ENCODE measurements around the gene CMTM5.
"Not testable (repeated sequence)": the region's sequence is repeated elsewhere in the genome, so short reads cannot be mapped to it uniquely, and the experiment has no call there.

Gene CMTM5

DNA sequence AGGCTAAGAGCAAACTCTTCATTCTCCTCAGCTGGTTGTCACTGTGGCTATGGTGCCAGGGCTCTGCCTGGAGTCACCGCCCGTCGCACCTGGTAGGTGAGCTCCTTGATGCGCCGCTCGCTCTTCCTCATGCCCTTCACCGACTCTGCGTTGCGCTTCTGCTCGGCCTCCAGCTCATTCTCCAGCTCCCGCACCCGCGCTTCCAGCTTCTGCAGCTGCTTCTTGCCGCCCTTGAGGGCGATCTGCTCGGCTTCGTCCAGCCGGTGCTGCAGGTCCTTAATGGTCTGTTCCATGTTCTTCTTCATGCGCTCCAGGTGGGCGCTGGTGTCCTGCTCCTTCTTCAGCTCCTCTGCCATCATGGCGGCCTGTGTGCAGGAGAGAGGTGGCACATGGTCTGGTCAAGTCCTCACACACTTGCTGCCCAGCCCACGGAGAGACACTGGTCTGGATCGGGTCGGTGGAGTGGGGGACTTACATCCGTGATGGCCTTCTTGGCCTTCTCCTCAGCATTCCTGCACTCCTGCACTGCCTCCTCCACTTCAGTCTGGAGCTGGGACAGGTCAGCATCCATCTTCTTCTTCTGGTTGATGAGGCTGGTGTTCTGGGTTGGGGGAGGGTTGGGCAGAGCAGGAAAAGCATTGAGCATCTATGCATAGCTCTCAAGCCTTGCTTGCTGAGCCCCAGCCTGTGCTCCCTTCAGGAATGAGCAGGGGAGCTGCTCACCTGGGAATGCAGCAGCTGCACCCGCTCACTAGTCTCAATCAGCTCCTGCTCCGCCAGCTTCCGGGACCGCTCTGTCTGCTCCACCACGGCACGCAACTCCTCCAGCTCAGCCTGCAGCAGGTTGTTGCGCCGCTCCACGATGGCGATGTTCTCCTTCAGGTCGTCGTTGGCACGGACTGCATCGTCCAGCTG is 38.3 kb downstream of the CMTM5 start:
- no peak for DNase-seq (ENCODE audit: low read depth in 2 of 2)

DNA sequence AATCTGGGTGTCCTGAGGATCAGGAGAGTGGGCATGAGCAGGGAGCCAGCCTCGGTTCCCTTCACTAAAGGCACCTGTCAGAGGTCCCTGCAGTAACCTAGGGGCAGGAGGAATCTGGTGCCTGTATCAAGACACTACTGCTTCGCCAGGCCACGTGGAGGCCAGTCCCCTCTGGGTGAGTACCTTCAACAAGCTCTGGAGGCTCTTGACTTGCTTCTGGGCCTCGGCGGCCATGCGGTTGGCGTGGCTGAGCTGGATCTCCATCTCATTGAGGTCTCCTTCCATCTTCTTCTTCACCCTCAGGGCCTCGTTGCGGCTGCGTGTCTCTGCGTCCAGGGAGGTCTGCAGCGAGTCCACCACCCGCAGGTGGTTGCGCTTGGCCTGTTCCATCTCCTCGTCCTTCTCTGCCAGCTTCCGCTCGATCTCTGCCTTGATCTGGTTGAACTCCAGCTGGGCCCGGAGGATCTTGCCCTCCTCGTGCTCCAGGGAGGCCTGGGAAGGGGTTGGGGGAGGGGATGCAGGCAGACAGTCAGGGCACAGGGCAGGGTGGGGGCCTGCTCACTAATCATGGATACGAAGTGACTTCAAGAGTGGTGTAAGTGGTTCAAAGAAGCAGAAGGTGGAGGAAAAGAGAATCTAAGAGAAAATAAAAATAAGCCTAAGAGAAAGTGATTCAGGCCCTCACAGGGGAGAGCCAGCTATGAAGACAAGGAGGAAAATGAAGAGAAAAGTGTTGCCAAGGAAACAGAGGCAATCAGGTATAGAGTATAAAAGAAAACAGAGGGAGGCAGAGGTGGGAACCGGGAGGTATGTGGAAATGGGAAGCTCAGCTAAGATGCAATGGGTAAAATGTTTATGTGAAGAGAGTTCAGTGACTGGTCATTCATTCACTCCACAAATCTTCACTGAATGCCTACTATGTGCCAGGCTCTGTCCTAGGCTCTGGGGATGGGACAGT is 39.3 kb downstream of the CMTM5 start:
- DNase-seq (ENCODE audit: low read depth in 2 of 2): no peak

DNA sequence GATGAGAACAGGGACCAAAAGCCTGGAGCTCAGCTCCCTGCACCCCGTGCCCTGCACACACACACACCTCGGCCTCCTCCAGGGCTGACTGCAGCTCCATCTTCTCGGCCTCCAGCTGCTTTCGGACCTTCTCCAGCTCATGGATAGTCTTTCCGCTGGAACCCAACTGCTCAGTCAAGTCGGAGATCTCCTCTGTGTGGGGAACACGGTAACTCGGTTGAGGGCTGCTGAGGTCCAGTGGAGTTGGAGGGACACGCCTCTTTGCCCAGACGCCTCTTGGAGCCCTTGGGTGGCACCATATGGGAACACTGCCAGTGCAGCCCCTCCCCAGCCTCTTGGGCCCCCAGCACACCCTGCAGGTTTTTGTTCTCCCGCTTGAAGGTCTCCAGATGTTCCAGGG is 40.0 kb downstream of the CMTM5 start:
- no peak for DNase-seq (ENCODE audit: low read depth in 2 of 2)

DNA sequence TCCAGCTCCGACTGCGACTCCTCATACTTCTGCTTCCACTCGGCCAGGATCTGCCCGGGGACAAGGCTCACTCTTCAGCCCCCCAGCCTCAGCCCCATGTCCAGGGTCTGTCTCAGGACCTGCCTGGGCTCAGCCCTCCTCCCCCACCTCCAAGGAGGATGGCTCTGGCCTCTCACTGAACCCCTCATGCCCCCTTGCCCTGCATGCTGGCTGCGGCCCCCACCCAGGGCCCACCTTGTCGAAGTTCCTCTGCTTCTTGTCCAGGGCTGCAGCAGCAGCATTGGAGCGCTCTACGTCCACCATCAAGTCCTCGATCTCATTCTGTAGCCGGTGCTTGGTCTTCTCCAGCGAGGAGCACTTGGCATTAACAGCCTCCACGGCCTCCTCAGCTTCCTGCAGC is 40.4 kb downstream of the CMTM5 start:
- not testable (repeated sequence) for DNase-seq (ENCODE audit: low read depth in 2 of 2)

DNA sequence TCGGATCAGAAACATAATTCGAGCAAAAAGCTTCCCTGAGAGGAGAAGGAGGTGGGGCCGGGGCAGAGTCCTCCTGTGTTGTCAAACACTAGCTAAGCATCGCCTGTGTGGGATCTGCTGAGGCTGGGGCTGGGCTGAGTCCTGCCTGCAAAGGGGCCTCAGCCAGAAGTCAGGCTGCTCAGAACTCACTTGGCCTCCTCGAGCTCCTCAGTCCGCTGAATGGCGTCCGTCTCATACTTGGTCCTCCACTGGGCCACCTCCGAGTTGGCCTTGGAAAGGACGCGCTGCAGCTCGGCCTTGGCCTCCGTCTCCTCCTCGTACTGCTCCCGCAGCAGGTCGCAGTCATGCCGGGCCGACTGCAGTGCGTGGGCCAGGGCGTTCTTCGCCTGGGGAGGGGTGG is 41.2 kb downstream of the CMTM5 start:
- DNase-seq (ENCODE audit: low read depth in 2 of 2): no peak

DNA sequence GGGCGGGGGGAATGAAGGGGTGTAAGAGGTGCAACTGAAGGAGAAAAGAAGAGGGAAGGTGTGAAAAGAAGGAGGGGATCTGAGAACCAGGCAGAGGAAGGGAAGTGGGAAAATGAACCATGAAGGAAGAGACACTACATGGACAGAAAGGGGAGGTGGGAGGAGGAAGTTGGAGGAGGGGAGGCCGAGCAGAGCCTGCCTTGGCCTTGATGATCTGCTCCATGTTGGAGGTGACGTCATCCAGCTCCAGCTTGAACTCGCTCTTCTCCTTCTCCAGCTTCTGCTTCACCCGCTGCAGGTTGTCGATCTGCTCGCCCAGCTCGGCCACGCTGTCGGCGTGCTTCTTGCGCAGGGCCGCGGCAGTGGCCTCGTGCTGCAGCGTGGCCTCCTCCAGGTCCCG is 42.8 kb downstream of the CMTM5 start:
- DNase-seq (ENCODE audit: low read depth in 2 of 2): not testable (repeated sequence)

DNA sequence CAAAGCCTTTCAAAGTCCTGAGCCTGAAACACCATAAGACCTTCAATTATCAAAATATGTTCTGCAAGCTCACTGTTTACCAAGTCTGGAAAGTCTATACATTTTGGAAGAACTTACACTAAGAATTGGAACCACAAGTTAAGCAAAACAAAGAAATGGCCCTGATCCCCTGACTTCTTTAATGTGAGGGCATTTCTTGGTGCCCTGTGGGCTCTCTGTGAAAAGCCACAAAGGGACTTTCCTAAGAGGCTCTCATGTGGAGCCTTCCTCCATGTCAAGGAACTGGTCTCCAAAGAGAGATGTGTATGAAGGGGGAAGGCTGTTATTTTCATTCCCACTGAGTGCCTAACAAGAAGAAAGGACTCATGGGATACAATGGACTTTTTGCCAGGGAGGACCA is 44.7 kb downstream of the CMTM5 start:
- DNase-seq (ENCODE audit: low read depth in 2 of 2): no peak

DNA sequence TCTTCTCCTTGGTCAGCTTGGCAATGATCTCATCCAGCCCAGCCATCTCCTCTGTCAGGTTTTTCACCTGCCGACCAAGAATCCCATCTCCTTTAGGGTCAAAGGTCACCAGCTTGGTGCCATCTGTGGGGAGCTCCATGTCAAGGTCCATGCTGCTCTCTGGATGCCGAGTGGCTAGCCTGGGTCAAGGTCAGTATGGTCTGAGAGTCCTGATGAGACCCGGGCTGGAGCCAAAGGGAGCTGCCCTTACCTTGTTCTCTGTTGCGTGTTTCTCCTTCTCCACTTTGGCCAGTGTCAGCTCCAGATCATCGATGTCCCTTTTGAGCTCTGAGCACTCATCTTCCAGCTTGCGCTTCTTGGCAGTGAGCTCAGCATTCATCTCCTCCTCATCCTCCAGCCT is 46.8 kb downstream of the CMTM5 start:
- DNase-seq (ENCODE audit: low read depth in 2 of 2): no peak

DNA sequence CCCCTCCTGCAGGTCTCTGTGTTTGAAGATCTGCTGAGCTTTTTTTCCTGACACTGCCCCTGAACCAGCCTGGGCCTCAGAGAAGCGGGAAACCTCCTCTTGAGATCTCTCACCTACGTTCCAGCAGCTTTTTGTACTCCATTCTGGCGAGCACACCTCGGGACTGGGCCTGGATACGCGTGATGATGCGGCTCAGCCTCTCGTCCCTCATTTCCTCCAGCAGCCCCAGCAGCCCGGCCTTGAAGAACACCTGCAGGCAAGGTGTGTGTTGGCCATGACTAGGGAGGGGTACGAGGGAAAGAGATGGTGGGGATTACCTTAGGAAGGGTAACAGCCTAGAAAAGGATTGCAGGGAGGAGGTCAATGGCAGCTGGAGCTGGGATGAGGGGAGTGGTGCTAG is 48.3 kb downstream of the CMTM5 start:
- no peak for DNase-seq (ENCODE audit: low read depth in 2 of 2)

DNA sequence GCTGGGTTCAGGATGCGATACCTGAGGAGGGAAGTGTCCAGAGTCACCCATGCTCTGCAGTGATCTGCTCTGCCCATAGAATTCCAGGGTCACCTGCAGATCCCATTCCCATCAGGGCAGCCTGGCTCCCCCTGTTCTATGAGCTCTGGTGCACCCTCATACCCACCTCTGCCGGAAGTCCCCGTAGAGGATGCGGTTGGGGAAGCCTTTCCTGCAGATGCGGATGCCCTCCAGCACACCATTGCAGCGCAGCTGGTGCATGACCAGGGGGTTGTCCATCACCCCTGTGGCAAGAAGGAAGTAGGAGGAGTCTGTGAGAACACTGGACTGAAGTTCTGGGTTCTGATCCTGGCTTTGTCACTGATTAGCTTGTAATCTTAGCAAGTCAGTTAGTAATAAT is 49.0 kb downstream of the CMTM5 start:
- DNase-seq (ENCODE audit: low read depth in 2 of 2): not testable (repeated sequence)

DNA sequence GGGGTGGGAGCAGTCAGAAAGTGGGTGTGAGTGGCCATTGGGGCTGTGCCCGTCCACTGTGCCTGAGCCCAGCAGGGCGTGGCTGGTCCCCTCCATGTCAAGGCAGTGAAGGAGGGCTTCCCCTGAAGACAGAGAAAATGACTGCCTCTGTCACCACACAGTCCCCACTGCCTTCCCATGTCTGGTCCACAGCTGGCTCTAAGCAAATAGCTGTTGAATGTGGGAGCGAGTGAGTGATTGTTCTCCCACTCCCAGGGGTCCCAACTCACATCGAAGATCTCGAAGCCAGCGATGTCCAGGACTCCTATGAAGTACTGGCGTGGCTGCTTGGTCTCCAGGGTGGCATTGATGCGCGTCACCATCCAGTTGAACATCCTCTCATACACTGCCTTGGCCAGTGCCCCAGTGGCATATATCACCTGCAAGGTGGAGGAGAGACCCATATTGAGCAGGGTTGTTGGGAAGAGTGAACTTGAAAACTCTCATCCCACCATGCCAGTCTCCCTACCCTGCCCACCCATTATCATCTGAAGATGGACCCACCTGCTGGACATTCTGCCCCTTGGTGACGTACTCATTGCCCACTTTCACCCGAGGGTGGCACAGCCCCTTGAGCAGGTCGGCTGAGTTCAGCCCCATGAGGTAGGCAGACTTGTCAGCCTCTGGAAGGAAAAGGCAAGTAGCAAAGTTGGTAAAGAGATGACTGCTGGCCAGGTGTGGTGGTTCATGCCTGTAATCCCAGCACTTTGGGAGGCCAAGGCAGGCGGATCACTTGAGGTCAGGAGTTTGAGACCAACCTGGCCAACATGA is 52.0 kb downstream of the CMTM5 start:
- no peak for DNase-seq (ENCODE audit: low read depth in 2 of 2)

All from stimulated activated CD8-positive, alpha-beta memory T cell treated with anti-CD3 and anti-CD28 coated beads, Interleukin-7, amount 100 ng/mL, for 4 hours (primary cell).